ENCODE measurements around the gene DNAJC22. TPM values are rescaled to one million over a fixed set of nuclear protein-coding genes. Genes with fewer than 3 reads are reported as not detected.

DNAJC22 gene
- total and polyA plus RNA-seq, 9 of the 15 experiments (the other 6 are each of a cell fraction or from before 2014, with no cell fraction given), result 0.10 to 1.2 (median 0.47) TPM

DNA sequence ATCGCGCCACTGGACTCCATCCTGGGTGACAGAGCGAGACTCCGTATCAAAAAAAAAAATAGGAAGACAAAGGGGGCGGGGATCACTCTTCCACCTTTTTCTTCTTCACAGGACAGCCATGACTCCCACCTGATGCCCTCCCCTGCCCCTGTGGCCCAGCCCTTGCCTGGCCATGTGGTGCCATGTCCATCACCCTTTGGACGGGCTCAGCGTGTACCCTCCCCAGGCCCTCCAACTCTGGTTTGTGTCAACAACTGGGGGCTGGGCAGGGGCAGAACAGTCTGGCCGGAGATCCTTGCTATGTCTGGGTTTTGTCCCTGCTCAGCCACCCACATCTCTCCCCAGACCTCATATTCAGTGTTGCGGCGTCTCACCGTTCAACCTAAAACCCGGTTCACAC lies 17.9 kb upstream of the DNAJC22 start (continued):
- TF ChIP-seq, protein P1, sequence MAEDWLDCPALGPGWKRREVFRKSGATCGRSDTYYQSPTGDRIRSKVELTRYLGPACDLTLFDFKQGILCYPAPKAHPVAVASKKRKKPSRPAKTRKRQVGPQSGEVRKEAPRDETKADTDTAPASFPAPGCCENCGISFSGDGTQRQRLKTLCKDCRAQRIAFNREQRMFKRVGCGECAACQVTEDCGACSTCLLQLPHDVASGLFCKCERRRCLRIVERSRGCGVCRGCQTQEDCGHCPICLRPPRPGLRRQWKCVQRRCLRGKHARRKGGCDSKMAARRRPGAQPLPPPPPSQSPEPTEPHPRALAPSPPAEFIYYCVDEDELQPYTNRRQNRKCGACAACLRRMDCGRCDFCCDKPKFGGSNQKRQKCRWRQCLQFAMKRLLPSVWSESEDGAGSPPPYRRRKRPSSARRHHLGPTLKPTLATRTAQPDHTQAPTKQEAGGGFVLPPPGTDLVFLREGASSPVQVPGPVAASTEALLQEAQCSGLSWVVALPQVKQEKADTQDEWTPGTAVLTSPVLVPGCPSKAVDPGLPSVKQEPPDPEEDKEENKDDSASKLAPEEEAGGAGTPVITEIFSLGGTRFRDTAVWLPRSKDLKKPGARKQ (CRISPR knock-in tag; IDR thresholded peaks at IDR 0.05), result no peak

GRCh38 chr12:49330032-49330619 lies 16.6 kb upstream of the DNAJC22 start:
- Histone ChIP-seq H3K9me1 (ENCODE audit: control insufficient read depth, insufficient read depth, low read length) (peaks cover 3% of the 10 kb centered on the region), H3K4me1 (replicated peaks in 1 of 2; ENCODE audit: control insufficient read depth in 2 of 2, insufficient read depth in 2 of 2, low read length in 2 of 2) (peaks cover 0 to 18% of the 10 kb centered on the region in 2 experiments; a peak in 2 of 5 replicates), H3K27me3 (ENCODE audit: control insufficient read depth in 2 of 2, insufficient read depth in 2 of 2, low read length in 2 of 2) (no peaks in the 10 kb centered on the region), H3K4me2 (ENCODE audit: insufficient read depth, low read length) (no peak overlapping the region), H3K9me3 (replicated peaks; ENCODE audit: control insufficient read depth, insufficient read depth, low read depth, low read length) (no peaks in the 10 kb centered on the region), H3K27ac (ENCODE audit: extremely low read depth, low read depth, low read length) (no peak overlapping the region), H2AFZ (ENCODE audit: low read depth, low read length) (no peak overlapping the region), H3K79me2 (ENCODE audit: control insufficient read depth, insufficient read depth, low read length) (no peaks in the 10 kb centered on the region), H3K9ac (ENCODE audit: insufficient read depth in 1 of 2, low read depth in 2 of 2, low read length in 2 of 2) (no peak overlapping the region; a peak in 1 of 4 replicates), H3K4me3 (no peak overlapping the region), H4K20me1 (replicated peaks; ENCODE audit: control insufficient read depth, insufficient read depth, low read length) (no peaks in the 10 kb centered on the region), H3K36me3 (ENCODE audit: control insufficient read depth, insufficient read depth, low read length) (peaks cover 60% of the 10 kb centered on the region; the same call in 2 of the 3 replicates)
- in situ Hi-C loops (cut with MboI) (no loop called here), intact Hi-C loops (cut with micrococcal nuclease) (no loop called here)
- ChIA-PET POLR2A (interaction anchor here (0.6 kb wide), 1 partner anchor 42 kb away, joined by 5 read pairs; no protein-coding TSS in a partner anchor), CTCF (ENCODE audit: low intra/inter-chr PET ratio) (interaction anchor here (0.7 to 1.4 kb wide), 2 partner anchors 12 to 17 kb away, joined by 3 to 8 read pairs; partner anchors contain the start of gene DNAJC22)
- DNase-seq (ENCODE audit: extremely low read depth in 1 of 4, low spot score in 3 of 4) (no peak), ATAC-seq (no peak), FAIRE-seq (no peak)
- TF ChIP-seq MYBL2 (IDR thresholded peaks at IDR 0.05; ENCODE audit: low read depth) (no peak), MYBL2 (CRISPR knock-in tag; IDR thresholded peaks at IDR 0.05; ENCODE audit: borderline replicate concordance) (no peak)
- BruUV-seq (replicated peaks), result no TSS peak
- WGBS (ENCODE audit: insufficient coverage, low coverage, missing lambda C conversion rate), result 88% methylated on average over 7 of the region's 7 CpGs
